SK-N-MC (cell line): ENCODE results near the gene NAGA.

Experiments
- EZH2 ChIP-seq: fragments of 200-600 bp; sonication (generic); IDR thresholded peaks from one replicate; pipeline ENCODE4 v1.6.1; 2017; ENCODE audit warnings: antibody characterized with exemption
- POLR2AphosphoS5 ChIP-seq: IDR thresholded peaks from 2 replicates; pipeline ENCODE4 v1.6.1; 2012; ENCODE audit warnings: mild to moderate bottlenecking, low read depth, low read length, borderline replicate concordance

- TF ChIP-seq EZH2 (no peak), POLR2AphosphoS5 (no peak)
These were observed 20.8 kb upstream of the NAGA start for GRCh38 chr22:42091455-42091782.
